RKO (cell line): ENCODE results near the gene XPC.
"Not testable (repeated sequence)": the region's sequence is repeated elsewhere in the genome, so short reads cannot be mapped to it uniquely, and the experiment has no call there.

Experiments
- DNase-seq: peaks from one replicate; pipeline ENCODE4 v3.0.0-alpha.2; 2016; ENCODE audit warnings: low spot score

Gene XPC

GRCh38 chr3:14178247-14179113, at the start of gene XPC, which contains the start of gene LSM3:
Gene XPC, minus strand, starts transcription at chr3:14178601. Its CDS starts 33 bp downstream, at chr3:14178568.
Gene LSM3, plus strand, starts transcription at chr3:14178817. Its CDS starts 44 bp downstream, at chr3:14178861.
- DNase-seq, result peak; percentile 98

- no peak for DNase-seq
These were observed 49.5 kb upstream of the XPC start for GRCh38 chr3:14227856-14228255.

- DNase-seq, result not testable (repeated sequence)
These were observed 48.0 kb upstream of the XPC start for GRCh38 chr3:14226351-14226750.

GRCh38 chr3:14225421-14225820, 47.0 kb upstream of the XPC start:
- DNase-seq, result no peak

- no peak for DNase-seq
These were observed 46.5 kb upstream of the XPC start for GRCh38 chr3:14224895-14225294.

GRCh38 chr3:14223595-14223994, 45.2 kb upstream of the XPC start:
- DNase-seq, result no peak

- no peak for DNase-seq
These were observed 44.6 kb upstream of the XPC start for GRCh38 chr3:14222900-14223594.

GRCh38 chr3:14222457-14222856, 44.1 kb upstream of the XPC start:
- DNase-seq, result no peak

- no peak for DNase-seq
These were observed 43.5 kb upstream of the XPC start for GRCh38 chr3:14221902-14222301.

- no peak for DNase-seq
These were observed 42.5 kb upstream of the XPC start for GRCh38 chr3:14220933-14221332.

GRCh38 chr3:14218355-14218754, 40.0 kb upstream of the XPC start:
- no peak for DNase-seq

GRCh38 chr3:14216257-14217048, 38.1 kb upstream of the XPC start:
- no peak for DNase-seq

- DNase-seq, result no peak
These were observed 36.4 kb upstream of the XPC start for GRCh38 chr3:14214764-14215163.

GRCh38 chr3:14213066-14213774, 34.8 kb upstream of the XPC start:
- no peak for DNase-seq

- no peak for DNase-seq
These were observed 33.6 kb upstream of the XPC start for GRCh38 chr3:14212032-14212431.

GRCh38 chr3:14211621-14212020, 33.2 kb upstream of the XPC start:
- DNase-seq, result no peak

- no peak for DNase-seq
These were observed 32.6 kb upstream of the XPC start for GRCh38 chr3:14210843-14211594.

- no peak for DNase-seq
These were observed 31.9 kb upstream of the XPC start for GRCh38 chr3:14210290-14210688.

GRCh38 chr3:14209581-14210289, 31.3 kb upstream of the XPC start:
- DNase-seq, result no peak

- DNase-seq, result no peak
These were observed 30.6 kb upstream of the XPC start for GRCh38 chr3:14208977-14209394.
